Colon (tissue), 2 donors: Measurements from ENCODE around the gene LYRM2.

Experiments used
- FAIRE-seq: peaks from 2 replicates; lab custom pipeline; 2012; peaks lifted over from hg19 to GRCh38; lab: Jason Lieb, UNC
- donor health status: control.
- donor health status: control.

The LYRM2 gene

GRCh38 chr6:89591745-89592144 lies 46.8 kb downstream of the LYRM2 start:
- no peak for FAIRE-seq

GRCh38 chr6:89590133-89590532 lies 48.4 kb downstream of the LYRM2 start:
- no peak for FAIRE-seq

GRCh38 chr6:89589297-89590025 lies 49.1 kb downstream of the LYRM2 start:
- FAIRE-seq: no peak

DNA sequence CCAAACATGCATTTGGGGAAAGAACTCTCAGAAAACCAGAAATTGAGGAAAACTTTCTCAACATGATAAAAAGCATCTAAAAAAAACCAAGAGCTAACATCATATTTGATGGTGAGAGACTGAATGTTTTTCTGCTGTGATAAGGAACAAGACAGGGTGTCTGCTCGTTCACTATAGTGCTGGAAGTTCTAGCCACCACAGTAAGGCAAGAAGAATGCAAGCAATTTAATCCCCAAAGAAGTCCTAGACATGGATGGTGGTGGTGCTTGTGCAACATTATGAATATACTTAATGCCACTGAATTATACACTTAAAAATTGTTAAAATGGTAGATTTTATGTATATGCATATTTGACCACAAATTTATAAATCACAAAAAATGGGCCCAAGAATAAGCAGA lies 53.4 kb downstream of the LYRM2 start:
- no peak for FAIRE-seq

- FAIRE-seq: no peak
These were observed 54.0 kb downstream of the LYRM2 start for GRCh38 chr6:89584539-89584938.

DNA sequence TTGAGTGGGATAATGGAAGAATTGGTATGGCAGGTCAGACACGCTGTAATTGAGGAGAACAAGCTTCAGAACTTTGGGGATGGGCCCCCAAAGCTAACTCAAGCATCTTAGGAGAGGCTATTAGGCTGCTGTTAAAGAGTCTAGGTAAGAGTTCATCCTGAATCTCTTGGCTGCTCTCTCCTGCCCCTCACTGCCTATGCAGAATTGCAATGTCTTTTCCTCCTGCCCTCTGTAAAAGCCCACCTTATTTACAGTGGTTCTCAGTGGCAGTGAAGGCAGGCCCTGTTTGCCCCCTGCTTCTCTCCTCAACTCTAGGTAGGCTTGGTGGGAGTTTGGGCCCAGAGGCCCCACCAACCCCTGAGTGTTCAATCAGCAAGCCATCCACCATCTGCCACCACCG lies 55.0 kb downstream of the LYRM2 start:
- FAIRE-seq: no peak

DNA sequence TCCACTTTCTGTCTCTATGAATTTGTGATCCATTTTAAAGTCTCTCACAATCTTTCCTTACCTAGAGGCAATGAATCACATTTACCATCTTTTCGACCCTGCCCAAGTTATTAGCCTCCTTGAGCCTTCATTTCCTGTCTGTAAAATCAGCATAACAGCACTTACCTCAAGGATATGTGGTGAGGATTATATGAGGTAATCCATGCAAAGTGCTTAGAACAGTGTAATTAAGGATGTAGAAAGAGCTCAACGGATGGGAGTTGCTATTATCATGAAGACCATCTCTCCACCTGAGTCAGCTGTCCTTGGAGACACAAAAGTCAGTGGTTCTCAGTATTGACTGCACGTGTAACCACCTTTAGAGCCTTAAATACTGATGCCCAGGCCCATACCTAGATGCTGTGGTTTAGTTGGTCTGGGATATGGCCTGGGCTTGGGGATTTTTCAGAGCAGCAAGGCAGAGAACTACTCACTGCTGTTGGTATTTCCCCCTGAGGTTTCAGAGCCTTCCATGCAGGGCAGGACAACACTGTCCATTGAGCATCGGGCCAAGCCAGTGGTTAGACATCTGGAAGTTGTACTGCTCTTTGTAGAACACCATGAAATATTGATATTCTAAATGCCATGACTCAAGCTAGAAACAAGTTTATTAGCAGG lies 55.8 kb downstream of the LYRM2 start:
- no peak for FAIRE-seq

- FAIRE-seq: no peak
These were observed 56.9 kb downstream of the LYRM2 start for GRCh38 chr6:89581689-89582088.

- FAIRE-seq: no peak
These were observed 57.4 kb downstream of the LYRM2 start for GRCh38 chr6:89580997-89581666.

- FAIRE-seq: no peak
These were observed 63.0 kb downstream of the LYRM2 start for GRCh38 chr6:89575562-89575960.

GRCh38 chr6:89574910-89575561 lies 63.5 kb downstream of the LYRM2 start:
- FAIRE-seq: no peak

GRCh38 chr6:89567630-89568390 lies 70.7 kb downstream of the LYRM2 start:
- no peak for FAIRE-seq

- FAIRE-seq: no peak
These were observed 71.5 kb downstream of the LYRM2 start for GRCh38 chr6:89566930-89567629.

- no peak for FAIRE-seq
These were observed 72.3 kb downstream of the LYRM2 start for GRCh38 chr6:89566008-89566800.

GRCh38 chr6:89564752-89565427 lies 73.7 kb downstream of the LYRM2 start:
- FAIRE-seq: no peak

GRCh38 chr6:89563866-89564265 lies 74.7 kb downstream of the LYRM2 start:
- no peak for FAIRE-seq

GRCh38 chr6:89562093-89562973 lies 76.2 kb downstream of the LYRM2 start:
- FAIRE-seq: no peak

DNA sequence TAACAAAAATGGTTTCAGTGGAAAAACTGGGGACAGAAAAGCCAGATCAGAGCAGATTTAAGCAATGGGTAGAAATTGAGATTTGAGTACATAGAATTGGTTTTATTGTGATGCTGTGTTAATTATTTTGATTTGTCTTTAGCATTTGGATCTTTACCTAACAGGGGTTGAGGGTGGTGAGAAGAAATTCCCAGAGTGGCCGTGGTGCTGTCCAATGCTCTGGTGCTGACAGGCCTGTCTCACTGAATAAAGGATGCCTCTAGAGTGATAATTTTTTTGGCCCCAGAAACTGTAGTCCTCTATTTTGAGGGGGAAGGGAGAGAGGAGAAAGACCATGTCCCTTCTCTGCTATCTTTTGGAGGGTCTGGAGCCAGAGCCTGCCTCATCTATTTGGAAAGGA lies 79.1 kb downstream of the LYRM2 start:
- FAIRE-seq: no peak

DNA sequence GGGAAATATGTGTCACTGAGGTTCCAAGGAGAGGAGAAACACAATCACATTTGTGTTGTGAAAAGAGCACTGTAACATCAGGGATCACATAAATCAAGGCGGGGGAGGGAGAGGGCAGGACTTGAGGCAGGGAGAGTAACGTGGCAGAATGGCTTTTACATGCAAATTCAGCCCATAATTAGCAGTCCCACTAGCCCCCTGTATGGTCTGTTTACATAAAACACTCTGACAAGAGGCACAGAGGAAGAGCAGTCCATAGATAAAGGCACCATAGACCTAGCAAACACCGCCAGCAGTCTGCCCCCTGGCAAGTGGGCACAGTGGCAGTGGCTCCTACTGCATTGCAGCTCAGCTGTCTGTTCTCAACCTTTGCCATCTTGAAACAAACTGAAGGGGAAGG lies 82.7 kb downstream of the LYRM2 start:
- no peak for FAIRE-seq
